ENCODE data around the gene TFE3.

The TFE3 gene, protein sequence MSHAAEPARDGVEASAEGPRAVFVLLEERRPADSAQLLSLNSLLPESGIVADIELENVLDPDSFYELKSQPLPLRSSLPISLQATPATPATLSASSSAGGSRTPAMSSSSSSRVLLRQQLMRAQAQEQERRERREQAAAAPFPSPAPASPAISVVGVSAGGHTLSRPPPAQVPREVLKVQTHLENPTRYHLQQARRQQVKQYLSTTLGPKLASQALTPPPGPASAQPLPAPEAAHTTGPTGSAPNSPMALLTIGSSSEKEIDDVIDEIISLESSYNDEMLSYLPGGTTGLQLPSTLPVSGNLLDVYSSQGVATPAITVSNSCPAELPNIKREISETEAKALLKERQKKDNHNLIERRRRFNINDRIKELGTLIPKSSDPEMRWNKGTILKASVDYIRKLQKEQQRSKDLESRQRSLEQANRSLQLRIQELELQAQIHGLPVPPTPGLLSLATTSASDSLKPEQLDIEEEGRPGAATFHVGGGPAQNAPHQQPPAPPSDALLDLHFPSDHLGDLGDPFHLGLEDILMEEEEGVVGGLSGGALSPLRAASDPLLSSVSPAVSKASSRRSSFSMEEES

DNA sequence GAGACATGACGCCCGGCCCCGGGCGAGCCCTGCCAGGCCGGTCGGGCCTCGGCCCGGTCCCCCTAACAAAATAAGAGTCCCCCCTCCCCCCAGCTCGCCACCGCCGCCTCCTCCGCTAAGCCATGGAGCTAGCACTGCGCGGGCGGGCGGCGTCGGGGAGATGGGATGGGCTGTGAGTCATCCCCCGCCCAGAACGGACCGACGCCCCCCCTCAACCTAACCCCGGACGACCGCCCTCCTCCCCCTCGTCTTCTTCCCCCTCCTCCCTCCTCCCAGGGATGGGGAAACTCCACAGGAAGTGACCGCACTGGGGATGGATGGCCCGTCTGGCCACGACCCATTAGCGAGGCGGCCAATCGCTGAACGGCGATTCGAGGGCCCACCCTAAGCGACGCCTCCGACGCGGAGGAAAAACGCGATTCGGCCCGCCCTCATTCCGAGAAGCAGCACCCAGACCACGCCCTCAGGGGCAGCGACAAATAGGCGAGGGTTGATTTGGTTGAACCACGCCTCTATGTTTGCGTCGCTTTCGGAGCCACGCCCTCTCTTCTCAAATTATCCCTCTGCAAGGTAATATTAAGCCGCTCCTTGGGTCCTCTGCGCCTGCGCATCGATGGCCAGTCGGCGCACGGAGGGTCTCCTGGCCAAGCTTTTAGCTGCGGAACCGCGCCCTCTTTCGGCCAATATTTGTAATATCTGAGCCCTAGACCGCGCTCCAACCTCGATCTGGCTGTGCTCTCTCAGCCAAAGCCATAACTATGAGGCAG is at the start of gene TFE3:
TFE3 (minus strand) TSS at position 138 of the 767 bp plus-strand sequence; CDS start at position 7, 131 bp downstream.
- DNase-seq: peak; percentile 93 to 99 (median 97)

DNA sequence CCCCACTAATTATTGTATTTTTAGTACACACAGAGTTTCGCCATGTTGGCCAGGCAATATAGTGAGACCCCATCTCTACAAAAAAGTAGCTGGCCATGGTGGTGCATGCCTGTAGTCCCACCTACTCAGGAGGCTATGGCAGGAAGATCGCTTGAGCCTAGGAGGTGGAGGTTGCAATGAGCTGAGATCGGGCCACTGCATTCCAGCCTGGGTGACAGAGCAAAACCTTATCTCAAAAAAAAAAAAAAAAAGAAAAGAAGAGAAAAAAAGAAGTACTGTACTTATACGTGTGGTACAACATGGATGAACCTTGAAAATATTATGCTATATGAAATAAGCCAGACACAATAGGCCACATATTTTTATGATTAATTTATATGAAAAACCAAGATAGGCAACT is 46.4 kb upstream of the TFE3 start:
- DNase-seq: no peak

DNA sequence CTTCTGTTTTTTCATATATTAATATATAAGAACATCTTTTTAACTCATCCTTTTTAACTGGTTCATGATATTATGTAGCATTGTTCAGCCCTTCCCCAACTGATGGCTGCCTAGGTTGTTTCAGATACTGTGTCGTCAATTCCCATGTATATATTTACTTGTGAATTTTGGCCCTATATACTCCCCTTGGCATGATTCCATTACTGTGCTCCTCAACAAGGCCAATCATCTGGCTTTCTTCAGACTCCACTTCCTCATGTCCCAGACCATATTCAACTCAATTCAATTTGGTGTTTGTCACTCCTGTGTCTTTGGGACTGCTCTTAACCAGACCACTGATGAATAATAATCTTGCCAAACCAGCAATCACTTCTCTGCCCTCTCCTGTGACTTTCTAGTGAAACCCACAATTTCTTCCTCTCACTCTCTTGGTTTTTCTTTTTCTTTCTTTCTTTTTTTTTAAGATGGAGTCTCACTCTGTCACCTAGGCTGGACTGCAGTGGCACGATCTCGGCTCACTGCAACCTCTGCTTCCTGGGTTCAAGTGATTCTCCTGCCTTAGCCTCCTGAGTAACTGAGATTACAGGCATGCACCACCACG is 39.2 kb upstream of the TFE3 start:
- no peak for DNase-seq

DNA sequence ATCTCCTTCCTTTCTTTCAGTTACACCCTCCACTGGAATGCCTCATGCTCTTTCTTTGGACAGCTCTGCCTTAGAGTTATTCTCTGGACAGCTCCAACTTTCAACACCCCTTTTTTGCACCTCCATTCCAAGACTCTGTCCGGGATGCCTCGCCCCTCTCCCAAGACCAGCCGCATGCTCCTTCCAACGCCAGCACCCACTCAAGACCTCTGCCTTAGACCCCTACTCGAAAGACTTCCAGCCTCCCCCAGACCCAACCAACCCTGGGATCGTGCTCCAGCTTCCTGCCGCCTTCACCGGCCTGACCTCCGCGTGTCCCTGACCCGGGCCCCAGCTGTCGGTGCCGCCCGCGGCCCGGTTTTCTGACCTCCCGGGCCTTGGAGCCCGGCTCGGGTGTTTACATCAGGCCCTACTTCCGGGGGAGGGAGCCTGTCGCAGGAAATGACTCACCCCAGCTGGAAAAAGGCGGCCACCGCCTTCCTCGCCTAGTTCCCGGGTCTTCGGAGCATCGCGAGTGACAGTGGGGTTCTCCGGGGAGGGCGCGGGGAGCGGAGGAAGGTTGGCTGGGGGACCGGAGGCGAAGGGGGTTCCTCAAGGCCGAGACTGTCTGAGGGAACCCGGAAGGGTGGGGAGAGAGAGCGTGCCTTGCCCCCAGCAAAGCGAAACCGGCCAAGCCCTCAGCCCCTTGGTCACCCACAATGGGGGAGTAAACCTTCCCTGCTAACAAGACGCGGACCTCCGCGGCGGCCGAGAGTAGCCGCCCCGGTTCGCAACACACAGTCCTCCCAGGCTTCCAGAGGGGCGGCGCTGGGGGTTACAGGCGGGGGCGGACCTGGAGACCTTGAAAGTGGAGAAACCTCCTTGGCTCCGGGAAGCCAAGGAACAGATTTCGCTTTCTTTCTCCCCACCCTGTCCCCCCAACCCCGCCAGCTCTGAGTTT is 36.6 kb upstream of the TFE3 start, which contains the start of gene WDR45:
WDR45 (minus strand) TSS at position 399 of the 940 bp plus-strand sequence. CDS start 1,792 bp downstream, outside the sequence.
- DNase-seq: peak; percentile 7 to 81 (median 69)

DNA sequence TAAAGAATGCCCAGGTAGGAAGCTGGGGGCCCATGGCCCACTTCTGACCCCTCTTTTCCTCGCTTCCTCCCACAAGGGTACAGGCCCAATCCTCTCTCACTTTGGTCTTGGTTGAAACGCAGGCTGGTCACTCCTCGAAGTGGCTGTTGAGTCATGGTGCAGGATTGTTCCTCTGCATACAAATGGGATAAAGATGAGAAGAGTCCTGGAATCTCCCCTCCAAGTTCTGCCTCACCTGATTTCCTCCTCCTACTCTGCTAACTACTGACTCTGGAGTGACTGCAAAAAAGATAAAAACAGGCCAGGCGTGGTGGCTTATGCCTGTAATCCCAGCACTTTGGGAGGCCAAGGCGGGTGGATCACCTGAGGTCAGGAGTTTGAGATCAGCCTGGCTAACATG is 34.8 kb upstream of the TFE3 start:
- no peak for DNase-seq

DNA sequence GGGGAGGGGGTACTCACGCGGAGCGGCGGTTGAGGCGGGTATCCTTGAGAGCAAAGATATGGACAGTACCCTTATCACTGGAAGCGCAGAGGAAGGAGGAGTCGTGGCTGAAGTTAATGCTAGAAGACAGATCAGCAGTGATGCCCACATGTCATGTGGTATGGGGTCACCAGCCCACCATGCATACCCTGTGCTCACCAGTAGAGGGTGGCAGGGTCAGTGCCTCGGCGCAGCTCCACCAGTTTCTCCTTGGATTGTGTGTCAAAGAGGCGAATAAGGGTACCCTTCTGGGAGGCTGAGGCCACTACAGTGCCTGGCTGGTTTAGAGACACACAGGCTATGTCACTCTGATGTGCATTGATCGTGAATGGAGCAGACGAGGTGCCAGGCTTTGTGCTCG is 32.2 kb upstream of the TFE3 start:
- DNase-seq: no peak

DNA sequence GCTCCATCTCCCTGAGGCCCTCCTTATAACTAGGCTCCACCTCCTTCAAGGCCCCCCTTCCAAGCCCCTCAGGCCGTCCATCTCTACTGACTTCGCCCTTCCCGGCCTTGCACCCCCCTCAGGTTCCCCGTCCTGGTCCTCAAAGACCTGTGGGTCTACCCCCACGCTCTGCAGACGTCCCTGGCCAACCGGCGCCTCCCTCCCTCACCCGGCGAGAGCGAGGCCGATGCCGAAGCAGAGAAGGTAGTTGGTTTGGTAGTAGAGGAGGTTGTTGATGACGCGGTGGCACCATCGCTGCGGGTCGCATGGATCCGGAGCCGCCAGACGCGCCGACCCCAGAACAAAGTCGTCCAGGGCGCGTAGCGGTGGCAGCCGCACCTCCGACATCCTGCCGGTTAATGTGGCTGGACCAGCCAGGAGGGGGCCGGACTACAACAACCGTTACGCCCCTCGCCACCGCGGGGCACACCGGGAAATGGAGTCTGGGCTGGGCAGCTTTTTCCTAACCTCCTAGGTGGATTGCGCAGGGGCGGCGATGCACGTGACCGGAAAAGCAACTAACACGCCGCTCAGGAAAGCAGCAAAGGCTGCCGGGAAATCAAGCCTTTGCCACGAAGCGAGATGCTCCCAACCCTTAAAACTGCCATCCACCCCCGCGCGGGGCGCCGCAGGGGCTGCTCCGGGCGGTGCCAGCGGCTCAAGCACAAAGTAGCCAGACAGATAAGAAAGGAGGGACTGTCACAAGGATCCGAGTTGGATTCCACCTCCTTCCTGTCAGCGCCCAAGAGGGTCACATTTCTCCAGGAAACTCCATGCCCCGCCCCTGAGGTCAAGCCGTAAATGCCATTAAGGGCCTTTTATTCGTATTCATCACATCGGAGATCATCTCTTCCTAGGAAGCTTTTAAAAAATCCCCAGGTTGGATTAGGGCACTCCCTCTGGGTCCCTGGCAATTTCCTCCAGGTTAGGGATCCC is 30.7 kb upstream of the TFE3 start, which contains the start of gene PRAF2:
PRAF2 (minus strand) TSS at position 402 of the 975 bp plus-strand sequence; CDS start at position 387, 15 bp downstream.
- peak; percentile 75 to 94 (median 91) for DNase-seq

DNA sequence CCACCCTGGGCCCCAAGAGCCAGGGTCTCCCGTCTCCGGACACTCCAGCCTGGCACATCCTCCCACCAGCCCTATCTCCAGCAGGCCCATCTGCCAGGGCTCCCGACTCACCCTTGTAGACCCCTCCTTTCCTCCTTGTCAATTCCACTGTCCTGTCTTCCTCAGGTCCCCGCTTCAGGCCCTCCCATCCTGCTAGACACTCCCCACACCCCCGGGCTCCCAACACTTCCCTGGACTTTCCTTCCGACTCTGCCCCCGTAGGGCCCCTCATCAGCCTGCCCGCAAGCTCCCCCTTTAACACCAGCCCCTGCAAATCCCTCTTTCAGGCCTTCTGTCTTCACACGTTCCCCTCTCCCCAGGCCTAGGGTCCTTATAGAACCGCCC is 29.5 kb upstream of the TFE3 start:
- no peak for DNase-seq

GRCh38 chrX:49071877-49072711 is 28.9 kb upstream of the TFE3 start:
- no peak for DNase-seq

GRCh38 chrX:49070988-49071387 is 27.8 kb upstream of the TFE3 start:
- DNase-seq: no peak

DNA sequence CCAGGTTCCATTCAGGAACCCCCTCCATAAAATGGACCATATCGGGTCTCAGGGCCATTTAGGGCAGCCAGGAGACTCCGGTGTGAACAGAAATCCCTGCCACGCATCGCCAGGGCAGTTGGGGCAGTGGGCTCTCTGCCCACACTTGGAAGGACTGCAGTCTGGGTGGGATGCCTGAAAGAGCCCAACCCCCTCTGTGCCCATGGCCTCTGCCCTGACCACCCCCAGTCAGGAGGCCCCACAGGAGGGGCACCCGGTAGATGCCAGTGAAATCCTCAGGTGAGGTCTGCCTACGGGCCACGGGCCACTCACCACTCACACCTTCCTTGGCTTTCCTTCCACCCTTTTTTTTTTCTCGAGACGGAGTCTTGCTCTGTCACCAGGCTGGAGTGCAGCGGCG is 25.9 kb upstream of the TFE3 start:
- no peak for DNase-seq

- DNase-seq: no peak
These were observed 24.3 kb upstream of the TFE3 start for GRCh38 chrX:49067285-49068120.

DNA sequence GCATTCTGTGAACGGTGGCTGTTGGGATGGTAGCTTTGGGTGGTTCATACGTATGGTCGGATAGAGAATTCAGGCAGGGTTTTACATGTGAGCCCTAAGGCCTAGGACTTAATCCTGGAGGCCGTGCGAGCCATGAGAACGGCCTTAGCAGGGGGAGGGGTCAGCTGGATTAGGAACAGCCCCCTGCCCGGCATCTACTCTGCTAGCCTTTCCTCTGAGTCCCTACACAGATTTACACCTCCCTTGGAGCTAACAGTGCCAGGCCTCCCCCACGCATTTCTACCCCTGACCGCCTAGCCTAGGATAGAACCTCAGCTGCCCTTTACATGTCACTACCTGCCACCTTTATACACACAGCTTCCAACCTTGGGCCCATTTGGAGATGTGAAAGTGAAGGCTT is 23.5 kb upstream of the TFE3 start:
- no peak for DNase-seq

- no peak for DNase-seq
These were observed 23.1 kb upstream of the TFE3 start for GRCh38 chrX:49066278-49066677.

- DNase-seq: no peak
These were observed 21.6 kb upstream of the TFE3 start for GRCh38 chrX:49064735-49065134.

DNA sequence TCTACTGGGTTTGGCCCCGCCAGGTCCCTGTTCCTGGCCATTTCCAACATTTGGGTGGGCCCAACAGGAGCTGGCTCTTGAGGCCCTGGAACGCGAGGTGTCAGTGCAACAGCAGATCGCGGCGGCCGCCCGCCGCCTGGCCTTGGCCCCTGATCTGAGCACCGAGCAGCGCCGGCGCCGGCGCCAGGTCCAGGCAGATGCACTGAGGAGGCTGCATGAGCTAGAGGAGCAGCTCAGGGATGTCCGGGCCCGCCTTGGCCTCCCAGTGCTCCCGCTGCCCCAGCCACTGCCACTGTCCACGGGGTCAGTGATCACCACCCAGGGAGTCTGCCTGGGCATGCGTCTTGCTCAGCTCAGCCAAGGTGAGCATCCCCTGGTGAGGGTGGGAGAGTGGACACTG is 21.1 kb upstream of the TFE3 start:
- DNase-seq: no peak

GRCh38 chrX:49063715-49064114 is 20.6 kb upstream of the TFE3 start:
- DNase-seq: no peak

- no peak for DNase-seq
These were observed 18.8 kb upstream of the TFE3 start for GRCh38 chrX:49061916-49062315.

DNA sequence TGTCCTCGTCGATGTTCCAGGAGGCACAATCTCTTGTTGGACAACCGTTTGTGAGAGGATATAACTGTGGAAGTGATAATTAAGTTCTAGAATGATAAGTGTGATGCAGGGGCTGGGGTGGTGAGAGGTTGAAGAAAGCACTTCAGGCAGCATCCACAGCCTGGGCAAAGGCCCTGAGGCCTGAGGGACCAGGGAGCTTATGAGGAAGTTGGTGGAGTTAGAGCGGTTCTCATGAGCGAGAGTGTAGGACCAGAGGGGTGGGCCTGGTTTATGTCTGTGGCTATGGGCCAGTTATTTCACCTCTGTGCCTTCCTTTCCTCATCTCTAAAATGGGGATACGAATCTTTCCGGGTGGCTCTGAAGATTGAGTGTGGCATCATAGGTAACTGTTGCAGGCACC is 18.3 kb upstream of the TFE3 start:
- DNase-seq: no peak

Data from NCI-H1417 (cell line).